LoVo (cell line): ENCODE data around the gene SIPA1.
A peak's percentile ranks its signal among the peaks of the same experiment; 100 is the strongest.

Source experiments
- DNase-seq: peaks from one replicate; pipeline ENCODE4 v3.0.0-alpha.2; 2016; ENCODE audit warnings: low spot score

SIPA1 gene

GRCh38 chr11:65642014-65642671 is 4.2 kb downstream of the SIPA1 start:
- DNase-seq: no peak

GRCh38 chr11:65643971-65644370 is 6.1 kb downstream of the SIPA1 start:
- no peak for DNase-seq

- DNase-seq: no peak
These were observed 6.9 kb downstream of the SIPA1 start for GRCh38 chr11:65644837-65645236.

GRCh38 chr11:65645710-65646109 is 7.8 kb downstream of the SIPA1 start:
- DNase-seq: no peak

- DNase-seq: no peak
These were observed 8.5 kb downstream of the SIPA1 start for GRCh38 chr11:65646288-65646957.

- DNase-seq: peak; percentile 65
These were observed 9.2 kb downstream of the SIPA1 start for GRCh38 chr11:65646958-65647701.

GRCh38 chr11:65648997-65649493 is 11.1 kb downstream of the SIPA1 start:
- DNase-seq: no peak

- DNase-seq: no peak
These were observed 12.0 kb downstream of the SIPA1 start for GRCh38 chr11:65649656-65650546.

- no peak for DNase-seq
These were observed 12.8 kb downstream of the SIPA1 start for GRCh38 chr11:65650547-65651338.

- no peak for DNase-seq
These were observed 13.4 kb downstream of the SIPA1 start for GRCh38 chr11:65651339-65651588.

- DNase-seq: peak; percentile 73
These were observed 13.9 kb downstream of the SIPA1 start for GRCh38 chr11:65651589-65652510.

- DNase-seq: peak; percentile 89
These were observed 14.8 kb downstream of the SIPA1 start for GRCh38 chr11:65652511-65653228.

GRCh38 chr11:65653229-65654225 is 15.6 kb downstream of the SIPA1 start:
- peak; percentile 6 for DNase-seq

- DNase-seq: no peak
These were observed 16.8 kb downstream of the SIPA1 start for GRCh38 chr11:65654375-65655349.

- no peak for DNase-seq
These were observed 17.9 kb downstream of the SIPA1 start for GRCh38 chr11:65655570-65656332.

- DNase-seq: no peak
These were observed 19.5 kb downstream of the SIPA1 start for GRCh38 chr11:65657426-65657825.
